GM21723 (cell line): Measurements from ENCODE around the gene PLXNA3.
A peak's percentile ranks its signal among the peaks of the same experiment; 100 is the strongest.

Source experiments
- ATAC-seq: cut with Tn5 transposase; IDR thresholded peaks from one replicate; pipeline ENCODE4 v1.9.1; 2021; ENCODE audit warnings: mild to moderate bottlenecking, moderate library complexity; ENCODE audit not compliant: unreplicated experiment

The PLXNA3 gene

GRCh38 chrX:154525606-154526490, 67.8 kb downstream of the PLXNA3 start:
- no peak for ATAC-seq

GRCh38 chrX:154526901-154527675, 69.0 kb downstream of the PLXNA3 start:
- peak; percentile 82 for ATAC-seq
